HG02943 (cell line): ENCODE data around the gene VPS26C.

Experiments
- ATAC-seq: cut with Tn5 transposase; IDR thresholded peaks from one replicate; pipeline ENCODE4 v1.9.1; 2021; ENCODE audit warnings: mild to moderate bottlenecking, low read depth, moderate library complexity; ENCODE audit not compliant: unreplicated experiment

Gene VPS26C

DNA sequence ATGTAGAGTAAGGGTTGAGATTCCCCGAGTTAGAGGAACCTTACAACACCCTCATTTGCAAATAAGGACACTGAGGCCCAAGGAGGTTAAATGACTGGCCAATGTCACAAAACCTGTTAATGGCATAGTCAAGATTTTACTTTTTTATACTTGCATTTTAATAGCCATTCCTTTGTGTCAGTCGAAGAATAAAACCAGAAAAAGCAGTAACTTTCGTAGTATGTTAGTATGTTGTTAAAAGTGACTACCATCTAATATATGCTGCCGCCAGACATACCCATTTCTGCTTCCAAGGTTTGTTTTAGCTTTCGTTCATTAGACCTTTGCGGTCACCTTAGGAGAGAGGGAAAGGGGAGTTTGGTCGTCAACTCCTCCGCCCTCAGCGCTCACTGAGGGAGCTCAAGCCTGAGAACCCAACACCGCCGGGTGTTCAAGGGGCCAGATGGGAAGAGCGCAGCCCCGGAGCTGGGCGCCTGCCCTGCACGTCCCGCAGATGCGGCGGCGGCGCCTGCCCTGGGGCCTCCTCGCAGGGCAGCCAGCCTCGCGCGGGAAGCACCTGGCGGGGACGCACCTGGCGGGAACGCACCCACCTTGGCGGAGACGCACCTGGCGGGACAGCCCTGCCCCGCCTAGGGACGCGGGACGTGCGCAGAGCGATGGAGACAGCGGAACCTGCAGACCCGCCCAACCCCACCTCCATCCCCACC is 466 bp downstream of the VPS26C start:
- peak; percentile 7 for ATAC-seq

DNA sequence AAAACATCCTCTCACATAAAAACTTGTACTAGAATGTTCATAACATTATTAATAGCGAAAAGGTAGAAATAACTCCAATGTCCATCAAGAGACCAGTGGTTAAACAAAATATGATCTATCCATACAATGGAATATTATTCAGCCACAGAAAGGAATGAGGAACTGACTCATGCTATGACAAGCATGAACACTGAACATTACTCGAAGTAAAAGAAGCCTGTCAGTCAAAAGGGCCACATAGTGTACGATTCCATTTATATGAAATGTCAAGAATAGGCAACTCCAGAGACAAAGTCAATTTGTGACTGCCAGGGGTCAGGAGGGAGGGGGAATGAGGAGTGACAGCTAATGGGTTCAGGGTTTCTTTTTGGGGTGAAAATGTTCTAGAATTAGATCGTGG is 2.3 kb downstream of the VPS26C start:
- ATAC-seq: no peak

DNA sequence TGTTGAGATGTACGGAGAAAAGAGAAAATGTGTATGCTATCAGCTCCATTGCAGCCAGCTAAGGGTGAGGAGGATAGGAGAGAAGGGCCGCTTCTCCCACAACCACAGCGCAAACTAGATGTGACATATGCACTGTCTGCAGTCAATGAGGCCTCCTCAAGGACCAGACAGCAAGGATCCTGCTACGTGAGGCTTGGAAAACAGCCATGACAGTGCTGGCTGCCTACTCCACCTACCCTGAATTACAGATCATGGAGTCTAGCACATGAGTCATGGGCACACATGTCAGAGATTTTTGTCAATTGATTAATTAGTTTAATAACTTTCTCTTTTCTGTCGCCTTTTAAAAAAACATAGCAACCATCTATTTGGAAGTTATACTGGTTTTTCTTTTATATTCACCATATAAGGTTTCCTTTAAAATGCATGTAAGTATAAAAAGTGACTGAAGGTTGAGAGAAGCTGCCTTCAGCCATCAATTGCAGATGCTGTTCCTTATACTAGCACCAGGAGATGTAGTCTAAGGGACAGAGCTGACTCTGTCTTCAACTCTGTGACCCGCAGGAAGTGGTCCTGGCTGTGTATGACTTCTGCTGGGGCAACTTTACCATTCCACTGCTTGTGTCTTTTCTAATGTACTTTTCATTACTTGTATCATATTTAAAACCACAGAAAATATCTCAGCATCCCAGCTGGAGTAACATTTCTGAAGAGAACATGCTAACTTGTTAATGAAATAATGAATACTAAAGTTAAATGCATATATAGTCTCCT is 3.1 kb downstream of the VPS26C start:
- ATAC-seq: no peak

GRCh38 chr21:37259426-37259825 is 7.7 kb downstream of the VPS26C start:
- ATAC-seq: no peak

GRCh38 chr21:37257967-37258877 is 8.9 kb downstream of the VPS26C start:
- no peak for ATAC-seq

DNA sequence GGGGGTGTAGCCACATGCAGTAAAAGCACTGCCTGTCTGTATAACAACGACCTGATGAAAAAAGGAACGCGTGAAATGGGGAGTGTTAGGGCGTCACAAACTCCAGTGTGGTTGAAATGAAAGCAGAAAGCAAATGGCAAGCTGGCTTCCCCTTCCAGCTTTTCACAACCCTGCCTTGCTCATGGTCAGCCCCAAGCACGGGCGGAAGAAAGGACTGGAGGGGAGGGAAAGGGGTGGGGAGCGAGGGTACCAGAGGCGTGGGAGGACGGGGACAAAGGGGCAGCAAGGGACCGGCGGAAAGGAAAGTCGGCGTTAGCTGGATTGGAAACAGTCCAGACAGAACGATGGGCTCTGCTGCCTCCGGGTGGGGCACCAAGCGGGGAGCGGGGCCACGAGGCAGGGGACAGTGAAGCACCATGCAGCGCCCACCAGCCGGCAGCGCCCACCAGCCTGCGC is 9.6 kb downstream of the VPS26C start:
- ATAC-seq: no peak

DNA sequence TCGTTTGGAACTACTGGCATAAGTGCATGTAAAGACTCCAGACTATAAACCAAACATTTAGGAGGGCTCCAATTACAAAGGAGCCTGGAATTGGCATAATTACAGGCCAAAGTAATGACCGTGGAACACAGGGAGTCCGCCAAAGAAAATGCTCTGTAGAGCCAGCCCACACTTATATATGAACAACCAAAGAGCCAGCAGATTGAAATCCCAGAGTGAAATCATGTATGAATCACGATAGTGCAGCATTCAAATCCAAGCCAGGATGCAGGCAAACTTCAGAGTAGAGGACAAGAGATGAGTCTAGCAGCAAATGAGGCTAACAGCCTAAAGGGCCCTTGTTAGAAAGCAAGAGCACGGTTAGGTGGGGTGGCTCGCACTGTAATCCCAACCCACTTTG is 13.1 kb downstream of the VPS26C start:
- no peak for ATAC-seq

GRCh38 chr21:37251294-37251634 is 15.9 kb downstream of the VPS26C start:
- ATAC-seq: no peak

DNA sequence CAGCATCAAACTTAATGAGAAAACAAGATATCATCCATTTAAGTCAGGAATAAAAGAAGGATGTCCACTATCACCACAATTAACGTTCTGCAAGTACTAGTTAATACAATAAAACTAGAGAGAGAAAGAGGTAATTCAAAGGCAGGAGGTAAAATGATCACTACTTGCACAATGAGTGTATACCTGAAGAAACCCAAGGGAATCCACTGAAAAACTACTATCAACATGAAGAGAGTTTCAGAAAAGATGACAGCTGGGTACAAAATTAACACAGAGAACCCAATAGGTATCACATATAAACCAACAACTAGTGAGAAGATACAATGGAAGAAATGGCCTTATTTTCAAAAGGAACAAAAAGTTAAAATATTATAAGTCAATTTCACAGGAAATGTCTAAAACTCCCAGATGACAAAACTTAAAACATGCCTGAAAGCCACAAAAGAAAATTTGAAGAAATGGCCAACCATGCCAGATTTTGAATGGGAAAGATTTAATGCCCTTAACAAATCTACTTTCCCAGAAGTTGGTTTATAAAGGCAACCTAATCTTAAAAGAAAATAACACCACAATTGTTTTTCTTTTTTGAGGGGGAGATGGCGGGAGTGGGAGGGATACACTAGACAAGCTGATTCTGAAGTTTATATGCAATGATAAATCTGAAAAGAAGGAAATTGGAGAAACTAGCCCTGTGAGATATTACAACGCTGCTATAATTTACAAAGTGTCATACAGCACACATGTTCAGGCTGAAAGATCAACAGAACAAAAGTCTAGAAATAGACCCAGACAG is 17.8 kb downstream of the VPS26C start:
- no peak for ATAC-seq

GRCh38 chr21:37248298-37248697 is 18.8 kb downstream of the VPS26C start:
- ATAC-seq: no peak

DNA sequence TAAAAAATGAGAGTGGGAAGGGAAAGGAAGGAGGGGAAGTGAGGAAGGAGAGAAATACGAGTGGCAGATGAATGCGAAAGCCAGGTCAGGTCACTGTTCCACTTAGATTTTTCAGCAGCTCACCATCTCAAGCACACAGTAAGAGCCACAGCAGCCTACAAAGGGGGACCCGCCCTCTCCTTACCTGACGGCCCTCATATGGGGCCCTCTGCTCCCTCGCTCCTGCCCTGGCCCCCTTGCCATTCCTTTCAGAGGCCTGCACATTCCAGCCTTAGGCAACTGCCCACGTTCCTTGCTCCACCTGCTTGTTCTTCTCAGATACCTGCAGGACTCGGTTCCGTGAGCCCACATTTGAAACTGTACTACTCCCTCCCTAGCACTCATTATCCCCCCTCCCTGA is 22.0 kb downstream of the VPS26C start:
- ATAC-seq: no peak

GRCh38 chr21:37244501-37245095 is 22.5 kb downstream of the VPS26C start:
- no peak for ATAC-seq

DNA sequence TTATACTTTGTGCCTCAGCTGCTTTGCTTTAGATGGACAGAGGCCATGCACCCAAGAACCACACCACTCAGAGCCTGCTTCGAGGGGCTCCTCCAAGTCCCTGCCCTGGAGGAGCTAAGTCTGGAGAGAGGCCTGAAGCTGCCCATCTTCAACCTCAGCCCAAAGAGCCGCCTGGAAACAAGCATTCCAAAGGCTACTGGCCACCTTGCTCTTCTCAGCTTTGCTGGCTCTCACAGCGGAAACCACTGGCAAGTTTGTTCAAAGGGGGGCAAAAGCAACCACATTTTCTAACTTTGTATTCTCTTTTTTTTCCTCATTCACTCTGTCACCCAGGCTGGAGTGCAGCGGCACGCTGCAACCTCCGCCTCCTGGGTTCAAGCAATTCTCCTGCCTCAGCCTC is 23.2 kb downstream of the VPS26C start:
- no peak for ATAC-seq

- ATAC-seq: no peak
These were observed 25.7 kb downstream of the VPS26C start for GRCh38 chr21:37241426-37241825.

- ATAC-seq: no peak
These were observed 26.2 kb downstream of the VPS26C start for GRCh38 chr21:37240978-37241377.

GRCh38 chr21:37237764-37238163 is 29.4 kb downstream of the VPS26C start:
- no peak for ATAC-seq

DNA sequence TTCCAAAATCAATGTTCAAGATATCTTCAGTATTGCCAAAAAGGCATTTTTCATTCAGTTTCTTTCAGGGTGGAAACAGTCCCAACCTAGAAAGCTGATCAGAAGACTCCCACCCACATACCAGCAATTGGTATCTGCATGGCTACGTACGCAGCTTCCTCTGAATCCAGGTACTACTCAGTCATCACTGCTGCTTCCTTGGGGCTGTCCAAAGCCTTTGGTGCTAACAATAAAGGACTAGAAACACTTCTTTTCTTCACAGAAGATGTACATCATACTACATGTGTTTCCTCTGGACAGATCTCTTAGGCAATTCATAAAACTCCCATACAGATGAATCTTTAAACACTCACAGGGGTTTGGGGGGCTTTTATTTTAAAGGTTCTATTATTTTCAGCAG is 29.8 kb downstream of the VPS26C start:
- ATAC-seq: no peak

DNA sequence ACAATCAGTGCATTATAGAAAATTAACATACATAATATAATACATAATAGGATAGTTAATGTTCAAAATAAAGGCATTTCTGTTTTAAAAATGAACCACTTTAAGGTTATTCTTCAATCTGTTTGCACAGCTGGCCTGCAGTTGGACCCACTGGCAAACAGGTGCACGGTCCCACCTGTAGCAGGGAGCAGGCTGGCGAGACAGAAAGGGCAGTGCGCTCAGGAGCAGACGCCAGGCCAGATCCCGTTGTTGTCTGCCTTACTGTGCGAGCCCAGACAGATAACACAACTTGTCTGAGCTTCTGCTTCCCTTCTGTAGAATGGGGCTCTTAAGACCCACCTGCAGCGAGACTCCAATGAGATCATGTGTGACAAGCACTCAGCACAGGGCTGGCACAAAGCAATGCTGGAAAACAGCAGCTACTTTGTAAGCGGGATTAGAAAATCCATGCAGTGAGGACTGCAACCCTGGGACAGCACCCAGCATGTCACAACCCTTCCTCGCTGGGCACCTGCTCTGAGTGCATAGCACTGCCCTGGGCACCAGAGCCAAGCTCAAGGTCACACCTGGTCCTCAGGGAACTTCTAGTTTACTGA is 33.5 kb downstream of the VPS26C start:
- no peak for ATAC-seq

DNA sequence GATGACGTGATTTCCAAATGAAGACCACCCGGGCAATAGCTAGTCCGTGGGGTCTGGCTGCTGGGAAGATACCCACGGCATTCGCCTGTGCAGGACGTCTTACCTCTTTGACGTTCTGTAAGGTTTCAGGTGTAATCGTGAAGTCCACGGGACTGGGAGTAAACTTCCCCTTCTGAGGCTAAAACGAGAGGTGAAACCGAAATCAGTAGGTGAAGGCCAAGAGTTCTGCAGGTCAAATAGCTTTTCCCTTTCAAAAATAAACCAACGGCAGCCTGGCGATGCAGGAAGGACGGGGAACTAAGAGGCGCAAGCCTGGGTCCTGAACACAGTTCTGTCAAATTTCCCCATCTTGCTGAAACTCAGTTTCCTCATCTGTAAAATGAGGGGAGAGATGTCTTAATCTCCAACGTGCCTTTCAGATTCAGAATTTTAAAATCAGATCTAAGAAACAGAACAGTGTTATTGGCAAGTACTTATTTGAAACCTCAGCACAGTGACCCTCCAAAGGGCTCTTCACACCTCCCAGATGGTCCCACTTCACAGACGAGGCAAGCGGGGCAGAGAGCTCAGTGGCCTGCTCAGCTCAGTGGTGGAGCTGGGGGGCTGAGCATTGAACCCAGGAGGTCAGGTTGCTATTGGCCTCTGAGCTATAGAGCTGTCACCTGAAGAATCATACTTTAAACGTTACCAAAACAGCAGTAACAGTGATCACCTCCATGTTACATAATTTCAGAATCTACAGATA is 34.7 kb downstream of the VPS26C start:
- no peak for ATAC-seq
